ENCODE measurements around the gene VAMP4. TPM values are rescaled to one million over a fixed set of nuclear protein-coding genes. Genes with fewer than 3 reads are reported as not detected.

Gene VAMP4
- total RNA-seq, 3 donors from 2014 or later = 9.3 to 15.0 (median 11.1) TPM

DNA sequence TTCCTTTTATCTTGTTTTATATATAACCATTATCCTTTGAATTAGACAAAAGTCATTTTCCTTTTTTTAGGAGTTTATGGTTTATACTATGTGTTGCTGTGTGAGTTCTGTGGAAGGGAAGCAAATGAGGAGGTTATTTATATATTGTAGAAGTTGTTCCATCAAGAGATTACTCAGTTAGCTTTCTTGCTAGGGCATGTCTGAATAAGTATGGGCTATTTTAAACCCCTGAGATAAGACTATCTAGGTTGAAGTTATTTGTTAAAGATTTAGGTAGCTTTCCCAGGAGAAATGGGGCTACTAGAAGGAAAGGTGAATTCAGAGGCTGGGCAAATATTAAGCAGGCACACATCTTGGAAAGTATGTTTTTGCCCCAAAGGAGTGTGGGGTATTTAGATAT is 16.1 kb upstream of the VAMP4 start:
- no peaks in the 10 kb centered on the region for H3K36me3 ChIP-seq (ENCODE audit: low read depth)
- H3K9me3 ChIP-seq = no peaks in the 10 kb centered on the region
- H3K4me3 ChIP-seq = no peak overlapping the region
- ATAC-seq (no peak), DNase-seq (no peak)
- no peaks in the 10 kb centered on the region for H3K4me1 ChIP-seq (ENCODE audit: low read depth)
- no peak for TF ChIP-seq CTCF (IDR thresholded peaks at IDR 0.05)
- intact Hi-C loops (cut with DNase I, micrococcal nuclease) = no loop called here

- no peak overlapping the region for H3K4me3 ChIP-seq
- intact Hi-C loops (cut with DNase I, micrococcal nuclease) = no loop called here
- ATAC-seq = no peak
Observed at GRCh38 chr1:171756856-171757255, 15.0 kb upstream of the VAMP4 start.

DNA sequence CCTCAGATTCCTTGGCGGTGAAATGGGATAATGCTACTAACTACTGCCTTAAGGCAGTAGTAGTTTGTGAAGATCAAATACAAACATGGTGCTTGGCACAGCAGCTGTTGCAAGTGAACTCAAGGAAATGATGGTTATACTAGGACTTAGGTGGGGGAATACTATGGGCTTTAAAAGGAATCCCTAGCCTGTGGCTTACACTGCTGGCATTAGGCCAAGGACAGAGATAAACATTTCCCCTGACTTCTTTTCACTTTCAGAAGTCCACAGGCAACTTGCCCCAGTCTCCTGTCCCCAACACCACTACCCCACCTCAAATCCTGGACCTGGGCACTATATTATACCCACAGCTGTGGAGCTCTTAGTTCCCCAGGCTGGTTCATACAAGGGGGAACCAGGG is 13.1 kb upstream of the VAMP4 start:
- intact Hi-C loops (cut with DNase I, micrococcal nuclease) = no loop called here
- TF ChIP-seq CTCF (IDR thresholded peaks at IDR 0.05) = no peak

More at GRCh38 chr1:171756856-171757255, 15.0 kb upstream of the VAMP4 start:
- TF ChIP-seq CTCF (IDR thresholded peaks at IDR 0.05) = no peak
- no peak for DNase-seq
- Histone ChIP-seq H3K36me3 (ENCODE audit: low read depth) (no peaks in the 10 kb centered on the region), H3K9me3 (no peaks in the 10 kb centered on the region), H3K4me1 (ENCODE audit: low read depth) (no peaks in the 10 kb centered on the region)

GRCh38 chr1:171754353-171754705 is 12.5 kb upstream of the VAMP4 start:
- H3K36me3 ChIP-seq (ENCODE audit: low read depth) = no peaks in the 10 kb centered on the region
- ATAC-seq (no peak), DNase-seq (no peak)
- H3K9me3 ChIP-seq = no peaks in the 10 kb centered on the region
- no peak overlapping the region for H3K4me3 ChIP-seq
- intact Hi-C loops (cut with DNase I, micrococcal nuclease) = no loop called here
- no peaks in the 10 kb centered on the region for H3K4me1 ChIP-seq (ENCODE audit: low read depth)
- no peak for TF ChIP-seq CTCF (IDR thresholded peaks at IDR 0.05)

More for the DNA sequence above, 13.1 kb upstream of the VAMP4 start:
- Histone ChIP-seq H3K4me1 (ENCODE audit: low read depth) (no peaks in the 10 kb centered on the region), H3K4me3 (no peak overlapping the region), H3K36me3 (ENCODE audit: low read depth) (no peaks in the 10 kb centered on the region), H3K9me3 (no peaks in the 10 kb centered on the region)
- ATAC-seq (no peak), DNase-seq (no peak)

DNA sequence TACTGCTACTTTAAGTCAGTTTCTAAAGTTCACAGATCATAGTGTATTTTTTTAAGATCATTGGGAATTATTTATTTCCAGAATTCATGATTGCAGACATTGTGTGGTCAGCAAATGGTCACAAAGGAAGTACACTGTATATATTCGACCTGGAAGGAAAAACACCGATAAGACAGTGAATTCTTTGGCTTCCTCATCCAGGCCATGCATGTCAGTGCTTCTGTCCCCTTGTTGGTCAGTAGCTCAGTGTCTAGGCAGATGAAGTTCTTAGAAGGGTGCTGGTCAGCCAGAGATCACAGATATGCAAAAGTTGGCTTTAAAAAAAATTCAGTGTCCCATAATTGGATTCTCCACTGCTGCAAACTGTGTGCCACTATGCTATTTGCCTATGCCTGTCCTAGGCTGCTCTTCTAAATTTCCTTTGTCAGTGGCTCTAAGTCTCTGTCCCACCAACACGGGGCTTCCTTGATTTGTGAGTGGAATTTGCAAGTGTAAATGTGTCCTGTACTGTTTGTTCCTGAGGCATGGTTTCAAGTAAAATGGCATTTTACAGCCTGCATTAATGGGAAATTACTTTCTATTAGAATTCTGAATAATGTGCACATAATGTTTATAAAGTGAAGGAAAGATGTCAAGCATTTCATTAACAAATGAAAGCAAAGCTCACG is 12.0 kb upstream of the VAMP4 start:
- Histone ChIP-seq H3K9me3 (no peaks in the 10 kb centered on the region), H3K36me3 (ENCODE audit: low read depth) (no peaks in the 10 kb centered on the region), H3K4me1 (ENCODE audit: low read depth) (no peaks in the 10 kb centered on the region), H3K4me3 (no peak overlapping the region)
- DNase-seq = no peak
- intact Hi-C loops (cut with DNase I, micrococcal nuclease) = no loop called here
- ATAC-seq = no peak
- no peak for TF ChIP-seq CTCF (IDR thresholded peaks at IDR 0.05)

DNA sequence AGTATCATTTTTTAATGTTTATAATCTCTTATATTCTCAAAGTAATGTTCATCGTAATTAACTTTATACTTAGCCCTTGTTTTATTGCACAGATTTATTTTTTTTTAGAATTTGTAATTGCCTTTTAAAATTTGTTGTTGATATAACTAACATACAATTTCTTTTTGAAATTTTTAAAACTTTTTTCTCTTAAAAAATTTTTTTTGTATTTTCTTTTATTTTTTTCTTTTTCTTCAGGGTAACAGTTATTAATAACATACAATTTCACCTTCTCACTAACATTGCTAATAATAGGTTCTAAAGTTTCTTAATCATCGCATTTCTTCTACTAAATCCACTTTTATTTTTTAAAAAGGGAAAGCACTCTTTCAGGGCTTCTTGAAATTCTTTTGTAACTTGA is 11.3 kb upstream of the VAMP4 start:
- ATAC-seq (no peak), DNase-seq (no peak)
- Histone ChIP-seq H3K4me3 (no peak overlapping the region), H3K4me1 (ENCODE audit: low read depth) (no peaks in the 10 kb centered on the region), H3K36me3 (ENCODE audit: low read depth) (no peaks in the 10 kb centered on the region), H3K9me3 (no peaks in the 10 kb centered on the region)
- TF ChIP-seq CTCF (IDR thresholded peaks at IDR 0.05) = no peak
- intact Hi-C loops (cut with DNase I, micrococcal nuclease) = no loop called here

All from mucosa of descending colon (tissue), 3 donors.